ENCODE measurements around the gene MTX1.
"Not testable (repeated sequence)": the region's sequence is repeated elsewhere in the genome, so short reads cannot be mapped to it uniquely, and the experiment has no call there.

GRCh38 chr1:155220211-155220965, 11.9 kb downstream of the MTX1 start:
- not testable (repeated sequence) for TF ChIP-seq CTCF (IDR thresholded peaks at IDR 0.05); RAD21 (IDR thresholded peaks at IDR 0.05; ENCODE audit: low read length); MXI1 (IDR thresholded peaks at IDR 0.05; ENCODE audit: low read depth, low read length); NFIC (IDR thresholded peaks at IDR 0.05; ENCODE audit: borderline replicate concordance); MEF2A (IDR thresholded peaks at IDR 0.05; ENCODE audit: borderline replicate concordance, low read depth); JUND (IDR thresholded peaks at IDR 0.05); FOXM1 (IDR thresholded peaks at IDR 0.05; ENCODE audit: low read depth); GATA2 (CRISPR knock-in tag; IDR thresholded peaks at IDR 0.05); TAF1 (IDR thresholded peaks at IDR 0.05; ENCODE audit: borderline replicate concordance, low read depth, low read length); RCOR1 (IDR thresholded peaks at IDR 0.05; ENCODE audit: low read length); EZH2phosphoT487 (IDR thresholded peaks at IDR 0.05; ENCODE audit: borderline replicate concordance, low read depth); FOSL2 (IDR thresholded peaks at IDR 0.05; ENCODE audit: borderline replicate concordance, low read depth)

All from SK-N-SH (cell line).